HG02588 (cell line): ENCODE measurements around the gene SMIM27.

ENCODE experiments used
- ATAC-seq: cut with Tn5 transposase; IDR thresholded peaks from one replicate; pipeline ENCODE4 v1.9.1; 2021; ENCODE audit warnings: mild to moderate bottlenecking, moderate library complexity; ENCODE audit not compliant: unreplicated experiment

Gene SMIM27

DNA sequence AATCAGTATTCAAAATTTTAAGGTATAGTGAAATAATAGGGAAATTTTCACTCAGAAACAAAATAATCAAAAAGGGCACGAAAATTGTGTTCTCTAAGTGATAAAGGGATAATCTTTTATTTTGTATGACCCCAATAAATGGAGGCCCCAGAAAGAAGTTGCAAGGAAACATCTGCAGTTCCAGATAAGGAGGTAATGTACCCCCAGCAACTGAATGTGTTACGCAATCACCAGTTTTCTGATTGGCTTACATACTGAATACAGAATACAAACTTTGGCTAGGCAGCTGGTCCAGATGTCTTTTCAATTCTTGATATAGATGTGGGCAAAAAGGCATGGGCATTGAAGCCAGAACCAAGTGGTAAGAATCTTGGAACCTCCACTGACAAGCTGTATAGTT, 2.0 kb downstream of the SMIM27 start:
- ATAC-seq, result no peak

DNA sequence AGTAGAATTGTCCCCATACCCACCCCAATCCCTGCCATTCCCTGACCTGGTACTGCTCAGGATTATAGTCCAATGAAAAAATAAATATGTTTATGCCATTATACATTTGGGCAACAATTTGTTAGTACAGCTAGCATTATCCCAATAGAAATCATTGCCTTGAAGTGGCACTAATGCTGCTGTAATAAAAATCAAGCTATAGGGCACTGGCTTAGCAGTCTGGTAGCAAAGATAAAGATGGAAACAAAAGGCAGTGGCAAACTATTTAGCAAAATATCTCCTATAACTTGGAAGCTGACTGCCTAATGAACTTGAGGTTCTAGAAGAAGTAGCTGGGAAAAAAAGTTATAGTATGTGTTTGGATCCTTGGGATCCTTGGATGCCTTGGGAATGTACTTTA, 2.5 kb downstream of the SMIM27 start:
- no peak for ATAC-seq

DNA sequence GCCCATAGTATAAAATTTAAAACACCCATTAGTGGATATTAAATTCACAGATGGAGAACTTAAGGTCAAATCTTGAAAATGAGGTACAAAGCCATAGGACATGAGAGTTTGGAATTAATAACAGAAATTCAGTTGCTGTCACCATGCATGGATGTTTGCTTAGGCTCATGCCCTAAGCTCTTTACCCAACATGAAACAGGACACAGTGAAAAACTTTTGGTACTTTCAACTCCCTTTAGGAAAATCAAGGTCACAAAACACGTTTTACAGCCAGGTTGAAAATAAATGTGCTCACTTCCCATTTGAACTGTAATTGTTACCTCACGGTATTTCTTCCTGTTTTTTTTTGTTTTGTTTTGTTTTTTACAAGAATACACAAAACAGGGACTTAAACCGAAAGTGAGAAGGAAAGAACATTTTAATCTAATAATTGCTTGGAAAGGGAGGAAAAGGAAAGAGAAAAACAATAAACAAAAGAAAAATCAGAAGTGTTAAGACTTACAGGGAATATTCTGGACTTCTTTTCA, 6.3 kb downstream of the SMIM27 start:
- ATAC-seq, result no peak

DNA sequence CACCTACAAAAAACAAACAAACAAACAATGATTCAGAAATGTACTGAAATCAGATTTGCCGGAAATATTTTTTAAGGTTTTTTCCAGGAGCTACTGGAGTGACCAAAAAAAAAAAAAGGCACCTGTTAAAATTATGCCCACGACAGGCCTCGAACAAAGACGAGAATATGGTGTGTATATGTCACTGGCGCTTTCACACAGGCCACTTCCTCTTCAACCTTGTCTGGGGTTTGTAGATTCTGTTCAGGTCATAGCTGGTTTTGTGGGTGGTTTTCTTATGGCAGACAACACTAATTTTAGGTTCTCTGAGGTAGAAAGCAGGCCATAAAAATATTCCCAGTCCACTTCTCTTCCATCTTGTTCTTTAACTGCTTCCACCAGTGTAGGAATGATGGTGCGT, 13.8 kb downstream of the SMIM27 start:
- no peak for ATAC-seq

DNA sequence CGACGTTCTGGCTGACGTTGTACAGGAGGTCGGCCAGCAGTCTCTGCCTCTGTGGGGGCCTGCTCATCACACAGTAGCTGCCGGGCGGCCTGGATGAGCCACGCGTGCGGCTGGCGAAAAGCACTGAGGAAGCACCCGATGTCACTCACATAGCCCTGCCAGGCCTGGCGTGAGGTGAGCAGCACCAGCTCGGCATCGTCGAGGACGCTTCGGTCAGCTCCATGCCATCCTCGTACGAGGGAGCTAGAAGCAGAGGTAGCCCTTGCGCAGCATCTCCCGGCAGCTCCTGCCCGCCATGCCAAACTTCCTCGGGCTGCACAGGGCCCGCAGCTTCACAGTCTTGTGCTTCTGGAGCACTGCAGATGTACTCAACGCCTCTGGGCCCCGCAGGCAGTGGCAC, 14.6 kb downstream of the SMIM27 start:
- ATAC-seq, result no peak

DNA sequence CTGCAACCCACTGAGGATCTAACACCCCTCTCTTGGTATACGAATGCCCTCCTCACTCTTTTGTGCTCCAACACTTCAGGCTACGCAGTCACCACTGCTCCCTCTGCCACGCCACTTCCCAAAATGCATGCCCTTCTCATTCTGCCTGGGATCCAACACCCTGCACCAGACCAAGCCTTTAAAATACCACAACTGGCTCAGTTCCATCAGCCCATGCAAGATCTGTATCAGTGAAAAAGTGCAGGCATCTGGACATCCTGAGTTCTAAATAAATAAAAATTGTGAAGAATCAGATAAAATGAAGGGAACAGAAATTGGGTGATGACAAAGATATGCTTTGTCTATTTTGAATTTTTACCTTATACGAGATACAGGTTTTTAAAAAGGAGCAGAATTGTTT, 18.1 kb downstream of the SMIM27 start:
- no peak for ATAC-seq

DNA sequence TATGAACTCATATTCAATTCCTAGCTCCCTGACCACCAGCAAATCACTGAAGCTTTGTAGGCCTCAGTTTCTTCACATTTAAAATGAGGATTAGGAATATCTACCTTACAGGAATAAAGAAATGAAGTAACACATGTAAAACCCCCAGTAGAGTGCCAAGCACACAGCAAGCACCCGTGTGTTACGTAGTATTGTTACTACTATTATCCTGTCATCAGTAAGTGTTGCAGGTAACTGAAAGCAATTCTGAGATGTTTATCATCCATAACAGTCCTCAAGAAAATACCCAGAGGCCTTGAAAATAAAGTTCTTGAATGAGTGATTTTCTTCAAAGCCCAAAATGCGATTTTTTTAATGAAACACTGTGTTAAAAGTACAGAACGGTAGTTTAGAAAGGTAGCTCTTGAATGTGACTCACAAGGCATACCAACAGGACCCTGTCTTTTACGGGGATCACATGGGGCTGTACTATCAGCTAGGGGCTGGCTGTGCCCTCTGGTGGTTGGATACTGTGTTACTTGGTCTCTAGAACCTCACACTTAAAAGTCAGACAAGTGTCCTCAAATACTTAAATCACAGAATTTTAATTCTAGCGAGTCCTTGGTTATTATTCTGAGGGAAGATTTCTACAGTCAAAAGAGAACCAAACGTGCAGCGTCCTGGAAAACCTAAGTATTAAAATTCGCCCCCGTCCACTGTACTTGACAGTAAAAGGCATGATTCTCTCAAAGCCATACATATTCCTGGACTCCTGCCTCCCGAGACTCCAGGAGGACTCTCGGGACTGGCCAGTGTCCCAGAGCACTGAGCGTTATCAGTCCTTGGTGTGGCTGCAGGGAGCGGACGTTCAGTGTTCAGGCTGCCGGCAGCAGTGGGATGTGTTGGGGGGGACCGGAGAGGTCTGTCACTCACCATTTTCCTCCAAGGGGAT, 20.1 kb downstream of the SMIM27 start:
- ATAC-seq, result peak; percentile 87

DNA sequence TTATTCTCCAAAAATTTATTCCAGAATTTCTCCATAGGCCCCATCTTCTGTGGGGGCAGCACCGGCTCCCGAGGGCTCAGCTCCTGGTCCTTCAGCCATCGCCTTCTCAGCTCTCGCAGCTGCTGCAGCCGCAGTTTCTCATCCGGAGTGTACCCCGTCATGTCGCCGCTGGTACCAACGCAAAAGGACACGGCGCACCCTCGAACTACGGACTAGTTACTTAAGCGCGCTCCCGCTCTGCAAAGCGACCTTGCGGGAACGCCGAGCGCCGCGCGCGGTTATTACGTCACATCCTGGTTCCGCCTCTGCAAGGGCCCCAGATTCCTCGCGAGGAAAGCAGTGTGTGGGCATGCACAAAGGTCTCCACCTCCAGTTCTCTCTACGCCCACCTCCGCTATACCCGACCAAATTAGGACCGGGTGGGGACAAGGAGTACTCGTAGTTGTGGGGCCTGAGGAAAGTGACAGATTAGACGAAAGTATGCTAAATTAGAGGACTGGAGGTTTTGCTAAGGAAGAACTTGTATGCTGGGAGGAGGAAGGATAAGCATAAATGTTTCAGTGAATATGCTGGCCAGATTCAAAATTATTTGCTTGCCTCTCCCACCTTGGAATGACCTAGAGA, 20.9 kb downstream of the SMIM27 start, which contains the start of gene NDUFB6:
Gene NDUFB6 (minus strand): TSS at position 260 of the 624 bp plus-strand sequence. CDS start 99 bp downstream, at position 161.
- peak; percentile 85 for ATAC-seq

DNA sequence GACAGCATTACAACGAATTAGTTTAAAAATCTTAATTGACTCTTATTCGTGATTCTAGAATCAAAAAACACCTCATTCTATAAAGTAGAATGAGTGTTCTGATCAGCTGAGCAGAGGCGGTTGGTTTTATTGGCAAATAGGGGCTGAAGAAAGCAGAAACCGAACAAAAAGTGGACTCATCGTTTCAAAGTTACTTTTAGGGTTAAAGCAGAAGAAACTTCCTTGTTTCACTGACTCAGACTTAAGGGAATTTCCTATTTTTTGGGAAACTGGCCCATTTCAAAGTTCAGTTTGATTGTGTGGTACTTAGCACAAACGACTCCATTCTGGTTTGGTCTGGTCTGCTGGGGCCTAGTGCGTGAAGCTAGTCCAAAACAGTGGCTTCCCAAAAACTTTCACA, 21.7 kb downstream of the SMIM27 start:
- no peak for ATAC-seq

DNA sequence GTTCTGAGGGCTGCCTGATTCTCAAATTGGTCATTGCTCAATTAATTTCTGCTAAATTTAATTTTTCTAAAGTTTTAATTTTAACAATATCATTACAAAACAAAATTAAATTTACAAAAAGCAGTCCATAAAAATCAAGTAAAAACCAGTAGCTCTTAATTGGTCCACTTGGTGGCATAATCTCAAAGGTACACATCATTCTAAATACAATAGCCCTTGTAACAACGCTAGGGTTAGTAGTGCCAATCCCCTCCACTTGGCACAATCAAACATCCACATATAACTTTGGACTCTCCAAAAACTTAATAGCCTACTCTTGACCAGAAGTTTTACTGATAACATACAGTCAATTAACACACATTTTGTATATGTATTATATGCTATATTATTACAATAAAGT, 22.7 kb downstream of the SMIM27 start:
- ATAC-seq, result no peak

DNA sequence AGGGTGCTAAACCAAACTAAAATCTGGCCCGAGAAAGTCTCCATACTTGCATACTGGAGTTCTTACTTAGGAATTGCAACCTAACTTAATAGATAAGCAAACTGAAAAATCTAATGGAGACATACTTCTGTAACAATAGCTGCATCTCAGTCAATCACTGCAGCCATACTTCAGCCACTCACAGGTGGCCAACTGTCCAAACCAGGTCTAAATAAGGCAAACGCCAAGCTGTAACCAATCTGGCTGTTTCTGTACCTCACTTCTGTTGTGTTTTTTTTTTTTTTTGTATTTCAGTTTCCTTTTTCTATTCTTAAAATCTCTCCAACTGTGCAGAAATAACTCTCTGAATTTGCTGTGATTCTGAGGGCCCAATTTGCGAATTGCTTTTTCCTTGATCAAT, 25.2 kb downstream of the SMIM27 start:
- ATAC-seq, result no peak

DNA sequence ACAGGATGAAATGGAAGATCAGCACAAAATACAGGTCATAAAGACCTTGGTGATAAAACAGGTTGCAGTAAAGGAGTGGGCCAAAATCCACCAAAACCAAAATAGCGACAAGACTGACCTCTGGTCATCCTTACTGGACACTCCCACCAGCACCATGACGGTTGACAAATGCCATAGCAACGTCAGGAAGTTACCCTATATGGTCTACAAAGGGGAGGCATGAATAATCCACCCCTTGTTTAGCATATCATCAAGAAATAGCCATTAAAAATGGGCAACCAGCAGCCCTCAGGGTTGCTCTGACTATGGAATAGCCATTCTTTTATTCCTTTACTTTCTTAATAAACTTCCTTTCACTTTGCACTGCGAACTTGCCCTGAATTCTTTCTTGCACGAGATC, 26.8 kb downstream of the SMIM27 start:
- ATAC-seq, result no peak

DNA sequence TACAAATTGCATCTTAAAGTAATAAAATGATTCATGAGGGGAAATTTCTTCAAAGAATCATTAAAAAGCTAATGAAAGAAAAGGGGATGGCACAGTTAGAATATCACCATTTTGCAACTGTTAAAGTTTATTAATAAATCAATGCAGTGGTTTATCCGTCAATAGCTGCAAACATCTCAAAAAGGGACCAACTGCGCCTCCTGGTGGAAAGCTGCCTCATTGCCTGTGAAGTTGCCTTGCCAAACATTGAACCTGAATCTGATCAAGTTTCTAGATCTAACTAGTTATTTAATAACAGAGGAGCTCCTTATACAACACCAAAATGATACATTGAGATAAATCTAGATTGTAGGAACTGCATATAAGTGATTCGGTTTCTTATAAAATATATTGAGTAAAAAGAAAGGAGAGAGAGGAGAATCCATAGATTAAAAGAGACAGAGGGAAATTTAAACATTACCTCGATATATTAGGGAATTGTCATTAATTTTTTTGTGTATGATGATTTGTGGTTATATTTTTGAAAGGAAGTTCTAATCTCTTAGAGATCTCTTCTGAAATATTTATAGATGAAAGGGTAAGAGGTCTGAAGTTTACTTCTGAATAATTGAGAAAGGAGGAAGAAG, 27.7 kb downstream of the SMIM27 start:
- ATAC-seq, result no peak

DNA sequence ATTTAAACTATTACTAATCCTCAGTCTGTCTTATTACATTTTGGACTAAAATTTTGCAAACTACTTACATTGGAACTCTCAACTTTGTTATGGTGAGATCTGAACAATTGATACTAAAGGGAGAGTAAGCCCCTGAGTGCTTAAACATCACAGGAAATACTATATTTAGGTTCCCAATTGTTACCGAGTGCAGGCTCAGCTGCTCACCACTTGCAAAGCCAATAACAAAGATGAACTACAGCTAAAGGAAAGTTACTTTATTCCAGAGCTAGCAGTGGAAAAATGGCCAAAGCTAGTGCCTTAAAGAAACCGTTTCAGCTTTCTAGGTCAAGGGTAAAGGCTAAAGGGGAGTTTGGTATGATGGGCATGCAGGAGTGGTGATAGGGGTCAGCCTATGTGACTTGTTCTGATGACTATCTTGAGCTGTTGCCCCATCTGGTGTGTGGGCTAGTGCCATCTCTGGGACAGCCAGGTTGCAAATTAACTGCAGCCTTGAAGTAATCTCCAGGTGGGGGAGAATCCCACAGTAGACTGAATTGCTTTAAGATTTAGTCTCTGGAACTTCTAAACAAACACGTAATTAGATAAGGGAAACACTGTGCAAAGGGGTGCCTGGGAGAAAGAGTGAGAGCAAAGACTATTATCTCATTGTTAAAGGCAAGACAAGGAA, 28.6 kb downstream of the SMIM27 start:
- no peak for ATAC-seq

DNA sequence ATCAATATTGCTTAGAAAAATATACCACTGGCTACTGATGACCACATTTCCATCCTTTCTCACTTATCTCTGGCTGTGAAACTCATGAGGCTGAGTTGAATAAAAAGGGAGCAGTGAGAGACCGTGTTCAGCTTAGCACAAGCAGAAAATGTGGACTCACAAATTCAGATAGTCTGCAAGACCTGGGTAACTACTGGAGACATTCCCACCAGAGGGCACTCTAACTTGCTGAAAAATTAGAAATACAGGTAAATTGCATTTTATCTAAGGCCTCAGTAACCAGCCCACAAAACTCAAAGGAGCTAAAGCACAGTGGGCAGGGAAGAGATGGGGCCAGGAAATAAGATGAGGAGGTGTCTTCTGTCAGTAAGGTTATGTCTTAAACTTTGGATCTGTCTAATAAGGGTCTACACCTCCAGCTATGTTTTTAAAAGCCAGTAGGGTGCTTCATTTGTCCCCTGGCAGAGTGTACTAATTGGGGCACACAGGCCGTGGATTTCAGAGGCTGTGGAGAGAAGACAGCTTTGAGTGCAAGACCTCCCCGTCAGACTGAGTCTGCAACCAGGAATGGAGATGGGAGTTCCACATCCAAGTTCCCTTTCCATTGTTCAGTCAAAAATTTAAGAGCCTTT, 29.5 kb downstream of the SMIM27 start:
- no peak for ATAC-seq

DNA sequence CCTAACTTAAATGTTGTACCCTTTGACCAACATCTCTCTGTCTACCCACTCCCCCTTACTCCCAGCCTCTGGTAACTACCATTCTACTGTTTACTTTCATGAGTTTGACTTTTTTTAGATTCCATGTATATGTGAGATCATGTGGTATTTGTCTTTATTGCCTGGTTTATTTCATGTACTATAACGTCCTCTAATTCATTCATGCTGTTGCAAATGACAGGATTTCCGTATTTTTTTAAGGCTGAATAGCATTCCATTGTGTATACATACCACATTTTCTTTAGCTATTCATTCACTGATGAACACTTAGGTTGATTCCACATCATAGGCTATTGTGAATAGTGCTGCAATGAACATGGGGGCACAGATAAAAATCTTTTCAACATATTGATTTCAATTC, 32.7 kb downstream of the SMIM27 start:
- no peak for ATAC-seq

DNA sequence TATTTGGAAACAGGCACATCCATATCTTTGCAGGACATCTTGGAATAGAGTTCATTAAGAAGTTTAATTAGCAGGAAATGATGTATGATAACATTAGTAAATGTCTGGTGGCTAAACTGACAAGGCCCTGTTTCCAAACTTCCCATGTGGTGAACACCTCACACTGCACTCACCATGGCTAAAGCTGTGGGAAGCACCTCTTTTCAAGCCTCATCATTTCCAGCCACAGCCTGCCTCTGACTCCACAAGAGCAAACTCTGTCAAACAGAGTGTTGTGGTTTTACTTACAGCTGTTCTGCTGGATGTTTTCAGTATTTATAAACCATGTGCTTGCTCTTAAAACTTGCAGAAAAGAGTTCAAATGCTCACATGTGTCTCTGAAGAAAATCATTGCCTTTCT, 35.8 kb downstream of the SMIM27 start:
- ATAC-seq, result no peak

DNA sequence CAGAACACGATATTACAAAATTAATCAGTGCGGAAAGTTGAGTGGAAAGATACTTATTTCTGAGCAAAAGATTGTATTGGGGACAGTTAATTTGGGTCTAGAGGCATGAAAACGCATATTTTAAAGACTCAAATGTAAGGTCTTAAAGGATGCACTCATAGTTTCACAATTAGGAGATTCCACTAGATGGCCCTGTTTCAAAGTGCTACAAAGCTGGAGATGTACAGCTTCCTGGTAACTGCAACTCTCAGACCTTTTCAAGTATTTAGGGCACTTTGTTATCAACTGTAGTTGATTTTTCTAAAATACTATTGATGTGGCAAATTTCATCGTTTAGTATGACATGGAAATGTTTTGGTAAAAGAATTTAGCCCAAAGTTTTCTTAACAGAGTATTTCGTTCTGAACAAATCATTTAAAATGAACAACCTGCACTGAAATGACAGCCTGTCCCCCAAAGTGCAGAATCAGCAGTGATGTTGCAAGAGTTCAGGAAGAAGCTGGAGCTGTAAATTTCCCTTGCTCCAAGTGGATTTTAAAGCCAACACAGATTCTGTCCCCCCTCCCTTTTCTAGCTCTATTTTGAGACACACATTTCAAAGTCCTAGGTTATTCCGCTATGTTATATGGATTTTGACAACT, 37.1 kb downstream of the SMIM27 start:
- ATAC-seq, result no peak

DNA sequence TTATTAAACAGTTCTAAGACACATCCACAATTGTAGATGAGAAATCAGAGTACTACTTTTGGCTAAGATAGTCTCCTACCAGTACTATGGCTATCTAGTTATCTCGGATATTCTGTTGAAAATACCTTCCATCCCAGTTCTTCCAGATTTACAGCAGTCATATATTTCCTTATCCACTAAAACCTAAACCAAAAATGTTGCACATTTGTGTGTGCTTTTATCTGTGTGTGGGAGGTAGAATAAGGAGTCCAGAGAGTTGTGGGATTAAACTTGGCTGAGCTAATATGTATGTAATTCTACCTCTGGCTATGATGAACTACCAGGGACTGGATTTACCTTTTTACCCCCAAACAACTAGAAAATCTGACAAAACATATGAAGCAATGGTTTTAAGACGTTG, 38.3 kb downstream of the SMIM27 start:
- ATAC-seq, result no peak

DNA sequence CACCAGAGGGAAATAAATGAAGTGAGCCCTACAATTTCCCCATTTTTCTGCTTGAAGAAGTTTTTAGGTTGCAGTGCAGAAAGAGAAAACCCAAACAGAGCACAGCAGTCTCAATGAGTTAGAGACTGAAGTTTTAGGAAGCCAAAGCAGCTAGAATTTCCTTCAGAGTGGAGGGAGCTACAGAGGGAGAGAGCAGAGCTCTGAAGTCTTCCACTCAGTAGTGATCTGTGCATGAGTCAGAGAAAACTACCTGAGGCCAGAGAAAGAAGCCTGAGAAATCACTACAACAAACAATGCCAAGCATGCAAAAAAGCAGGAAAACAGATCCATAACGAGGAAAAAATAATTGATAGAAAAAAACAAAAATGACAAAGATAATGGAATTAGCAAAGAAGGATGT, 38.8 kb downstream of the SMIM27 start:
- ATAC-seq, result no peak
